GM12878 (cell line): Measurements from ENCODE around the gene FAM98C. TPM values are rescaled to one million over a fixed set of nuclear protein-coding genes. Genes with fewer than 3 reads are reported as not detected.

ENCODE experiments used
- CREM ChIP-seq: IDR thresholded peaks from 2 replicates; pipeline ENCODE4 v1.6.1; 2014; ENCODE audit warnings: antibody characterized with exemption, low read depth
- HDAC6 ChIP-seq: fragments of 200-600 bp; sonication (generic); IDR thresholded peaks from one replicate; pipeline ENCODE4 v1.8.0; 2017; ENCODE audit warnings: antibody characterized with exemption; ENCODE audit not compliant: unreplicated experiment
- IRF4 ChIP-seq: IDR thresholded peaks from 2 replicates; pipeline ENCODE4 v1.6.1; 2011; ENCODE audit warnings: low read depth, low read length
- POLR2AphosphoS5 ChIP-seq: IDR thresholded peaks from 2 replicates; pipeline ENCODE4 v1.6.1; 2011; ENCODE audit warnings: mild to moderate bottlenecking, low read length, inconsistent platforms
- POU2F2 ChIP-seq: IDR thresholded peaks from 3 replicates; pipeline ENCODE4 v1.6.1; 2011; ENCODE audit warnings: low read depth, mild to moderate bottlenecking, low read length, borderline replicate concordance
- RUNX3 ChIP-seq: IDR thresholded peaks from 2 replicates; pipeline ENCODE4 v1.6.1; 2012; ENCODE audit warnings: low read length, inconsistent platforms
- STAT1 ChIP-seq: fragments of 450-650 bp; conservative IDR thresholded peaks from 2 replicates; pipeline ENCODE4 v1.6.1; 2014; ENCODE audit warnings: antibody characterized with exemption, mild to moderate bottlenecking
- TBL1XR1 ChIP-seq: IDR thresholded peaks from 2 replicates; pipeline ENCODE4 v1.6.1; 2012; ENCODE audit warnings: low read depth, low read length, improper control_type of control experiment
- TCF12 ChIP-seq: IDR thresholded peaks from 2 replicates; pipeline ENCODE4 v1.6.1; 2011; ENCODE audit warnings: low read depth, mild to moderate bottlenecking, low read length
- TCF7 ChIP-seq: IDR thresholded peaks from 2 replicates; pipeline ENCODE4 v1.6.1; 2014; ENCODE audit warnings: antibody characterized with exemption, borderline replicate concordance
- YY1 ChIP-seq: IDR thresholded peaks from 2 replicates; pipeline ENCODE4 v1.6.1; 2011; ENCODE audit warnings: low read depth, mild to moderate bottlenecking, low read length
- polyA plus RNA-seq, 11 experiments: library from polyadenylated mRNA; depleted of rRNA in 4 of 11; unstranded in 6 of 11; stranded (reverse) in 5 of 11; fragments of >200 nt; fragmentation: Nextera tagmentation in 4 of 11; fragmentation: Illumina TruSeq in 1 of 11; extraction: Ambion mirVana in 4 of 11; extraction: Trizol in 1 of 11; gene quantifications; 1 replicate in 1 of 11; 2 replicates in 10 of 11; pipeline versions ENCODE4 v1.2.1 to v1.2.3, GENCODE V29; 2011 to 2016; ENCODE audit warnings: inconsistent platforms in 2 of 11, missing spikeins in 2 of 11, low read depth in 1 of 11
- total RNA-seq, 4 experiments: library from RNA; depleted of rRNA in 3 of 4; stranded (reverse); fragments of >200 nt in 3 of 4; fragmentation: Illumina TruSeq in 1 of 4; extraction: Trizol in 1 of 4; gene quantifications; 2 replicates each; pipeline versions ENCODE4 v1.2.1 to v1.2.3, GENCODE V29; 2013 to 2021
- TF ChIP-seq, protein P1 (sequence below): fragments of 450-650 bp; IDR thresholded peaks from 2 replicates; pipeline ENCODE4 v1.6.1; 2016; ENCODE audit warnings: mild to moderate bottlenecking
- TF ChIP-seq, protein P2 (sequence below): fragments of 450-650 bp; IDR thresholded peaks from 2 replicates; pipeline ENCODE4 v1.6.1; 2018; ENCODE audit warnings: mild to moderate bottlenecking, low read depth, moderate library complexity; ENCODE audit not compliant: partially characterized antibody
- TF ChIP-seq, protein P3 (sequence below): fragments of 450-650 bp; IDR thresholded peaks from 2 replicates; pipeline ENCODE4 v1.6.1; 2017; ENCODE audit warnings: mild to moderate bottlenecking, moderate library complexity
- TF ChIP-seq, protein P4 (sequence below), 3 experiments: IDR thresholded peaks in 2 of 3; conservative IDR thresholded peaks in 1 of 3; 2 replicates each; pipeline ENCODE4 v1.5.1; 2011; ENCODE audit warnings: low read depth in 3 of 3, low read length in 3 of 3, mild to moderate bottlenecking in 3 of 3, control low read depth in 2 of 3, moderate library complexity in 2 of 3, inconsistent platforms in 1 of 3, mixed read lengths in 1 of 3; ENCODE audit not compliant: control insufficient read depth in 2 of 3, insufficient read depth in 1 of 3; ENCODE audit errors: extremely low read depth in 1 of 3
- TF ChIP-seq, protein P5 (sequence below): IDR thresholded peaks from 2 replicates; pipeline ENCODE4 v1.6.1; 2011; ENCODE audit warnings: low read depth, mild to moderate bottlenecking, low read length, moderate library complexity, borderline replicate concordance; ENCODE audit errors: extremely low read depth

Gene FAM98C
- total and polyA plus RNA-seq, 10 of the 15 experiments (the other 5 are each of a cell fraction or from before 2014, with no cell fraction given) = 1.4 to 17.2 (median 9.5) TPM

DNA sequence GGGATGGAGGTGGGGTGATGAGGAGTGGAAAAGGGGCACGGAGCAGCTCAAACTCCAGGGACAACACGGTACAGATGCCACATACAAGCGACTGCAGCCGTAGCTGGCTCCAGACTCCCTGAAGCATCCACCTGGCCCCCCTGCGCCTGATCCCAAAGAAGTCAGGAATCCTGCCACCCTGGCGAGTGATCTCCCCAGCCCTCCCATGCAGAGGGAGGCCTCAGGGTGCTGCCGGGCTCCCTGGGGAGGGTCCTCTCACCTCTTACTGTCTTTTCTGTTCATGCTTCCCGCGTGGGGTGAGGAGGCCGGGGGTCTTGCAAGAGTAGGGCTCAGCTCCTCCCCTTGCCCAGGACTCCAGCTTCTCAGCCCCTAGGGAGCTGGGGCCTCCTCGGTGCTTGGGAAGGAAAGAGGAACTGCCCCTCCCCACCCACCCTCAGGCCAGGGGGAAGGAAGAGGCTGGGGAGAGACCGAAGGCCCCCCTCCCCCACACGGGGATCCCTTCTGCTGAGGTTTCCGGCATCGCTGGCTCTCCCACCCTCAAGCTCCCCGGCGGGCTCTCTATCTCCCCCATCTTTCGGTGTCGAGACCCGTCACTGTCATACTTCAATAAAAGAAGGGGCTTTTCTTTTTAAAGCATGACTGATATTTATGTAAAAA lies 23.0 kb downstream of the FAM98C start, which contains the start of gene RASGRP4 (continued):
- TF ChIP-seq, protein P1, sequence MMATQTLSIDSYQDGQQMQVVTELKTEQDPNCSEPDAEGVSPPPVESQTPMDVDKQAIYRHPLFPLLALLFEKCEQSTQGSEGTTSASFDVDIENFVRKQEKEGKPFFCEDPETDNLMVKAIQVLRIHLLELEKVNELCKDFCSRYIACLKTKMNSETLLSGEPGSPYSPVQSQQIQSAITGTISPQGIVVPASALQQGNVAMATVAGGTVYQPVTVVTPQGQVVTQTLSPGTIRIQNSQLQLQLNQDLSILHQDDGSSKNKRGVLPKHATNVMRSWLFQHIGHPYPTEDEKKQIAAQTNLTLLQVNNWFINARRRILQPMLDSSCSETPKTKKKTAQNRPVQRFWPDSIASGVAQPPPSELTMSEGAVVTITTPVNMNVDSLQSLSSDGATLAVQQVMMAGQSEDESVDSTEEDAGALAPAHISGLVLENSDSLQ = peak; percentile 27; the same call in 1 of the 2 replicates
- peak; percentile 68 for TF ChIP-seq RUNX3
- TF ChIP-seq, protein P2, sequence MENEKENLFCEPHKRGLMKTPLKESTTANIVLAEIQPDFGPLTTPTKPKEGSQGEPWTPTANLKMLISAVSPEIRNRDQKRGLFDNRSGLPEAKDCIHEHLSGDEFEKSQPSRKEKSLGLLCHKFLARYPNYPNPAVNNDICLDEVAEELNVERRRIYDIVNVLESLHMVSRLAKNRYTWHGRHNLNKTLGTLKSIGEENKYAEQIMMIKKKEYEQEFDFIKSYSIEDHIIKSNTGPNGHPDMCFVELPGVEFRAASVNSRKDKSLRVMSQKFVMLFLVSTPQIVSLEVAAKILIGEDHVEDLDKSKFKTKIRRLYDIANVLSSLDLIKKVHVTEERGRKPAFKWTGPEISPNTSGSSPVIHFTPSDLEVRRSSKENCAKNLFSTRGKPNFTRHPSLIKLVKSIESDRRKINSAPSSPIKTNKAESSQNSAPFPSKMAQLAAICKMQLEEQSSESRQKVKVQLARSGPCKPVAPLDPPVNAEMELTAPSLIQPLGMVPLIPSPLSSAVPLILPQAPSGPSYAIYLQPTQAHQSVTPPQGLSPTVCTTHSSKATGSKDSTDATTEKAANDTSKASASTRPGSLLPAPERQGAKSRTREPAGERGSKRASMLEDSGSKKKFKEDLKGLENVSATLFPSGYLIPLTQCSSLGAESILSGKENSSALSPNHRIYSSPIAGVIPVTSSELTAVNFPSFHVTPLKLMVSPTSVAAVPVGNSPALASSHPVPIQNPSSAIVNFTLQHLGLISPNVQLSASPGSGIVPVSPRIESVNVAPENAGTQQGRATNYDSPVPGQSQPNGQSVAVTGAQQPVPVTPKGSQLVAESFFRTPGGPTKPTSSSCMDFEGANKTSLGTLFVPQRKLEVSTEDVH = no peak
- TF ChIP-seq, protein P3, sequence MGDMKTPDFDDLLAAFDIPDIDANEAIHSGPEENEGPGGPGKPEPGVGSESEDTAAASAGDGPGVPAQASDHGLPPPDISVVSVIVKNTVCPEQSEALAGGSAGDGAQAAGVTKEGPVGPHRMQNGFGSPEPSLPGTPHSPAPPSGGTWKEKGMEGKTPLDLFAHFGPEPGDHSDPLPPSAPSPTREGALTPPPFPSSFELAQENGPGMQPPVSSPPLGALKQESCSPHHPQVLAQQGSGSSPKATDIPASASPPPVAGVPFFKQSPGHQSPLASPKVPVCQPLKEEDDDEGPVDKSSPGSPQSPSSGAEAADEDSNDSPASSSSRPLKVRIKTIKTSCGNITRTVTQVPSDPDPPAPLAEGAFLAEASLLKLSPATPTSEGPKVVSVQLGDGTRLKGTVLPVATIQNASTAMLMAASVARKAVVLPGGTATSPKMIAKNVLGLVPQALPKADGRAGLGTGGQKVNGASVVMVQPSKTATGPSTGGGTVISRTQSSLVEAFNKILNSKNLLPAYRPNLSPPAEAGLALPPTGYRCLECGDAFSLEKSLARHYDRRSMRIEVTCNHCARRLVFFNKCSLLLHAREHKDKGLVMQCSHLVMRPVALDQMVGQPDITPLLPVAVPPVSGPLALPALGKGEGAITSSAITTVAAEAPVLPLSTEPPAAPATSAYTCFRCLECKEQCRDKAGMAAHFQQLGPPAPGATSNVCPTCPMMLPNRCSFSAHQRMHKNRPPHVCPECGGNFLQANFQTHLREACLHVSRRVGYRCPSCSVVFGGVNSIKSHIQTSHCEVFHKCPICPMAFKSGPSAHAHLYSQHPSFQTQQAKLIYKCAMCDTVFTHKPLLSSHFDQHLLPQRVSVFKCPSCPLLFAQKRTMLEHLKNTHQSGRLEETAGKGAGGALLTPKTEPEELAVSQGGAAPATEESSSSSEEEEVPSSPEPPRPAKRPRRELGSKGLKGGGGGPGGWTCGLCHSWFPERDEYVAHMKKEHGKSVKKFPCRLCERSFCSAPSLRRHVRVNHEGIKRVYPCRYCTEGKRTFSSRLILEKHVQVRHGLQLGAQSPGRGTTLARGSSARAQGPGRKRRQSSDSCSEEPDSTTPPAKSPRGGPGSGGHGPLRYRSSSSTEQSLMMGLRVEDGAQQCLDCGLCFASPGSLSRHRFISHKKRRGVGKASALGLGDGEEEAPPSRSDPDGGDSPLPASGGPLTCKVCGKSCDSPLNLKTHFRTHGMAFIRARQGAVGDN = no peak
- no peak for TF ChIP-seq POLR2AphosphoS5
- TF ChIP-seq, protein P4, sequence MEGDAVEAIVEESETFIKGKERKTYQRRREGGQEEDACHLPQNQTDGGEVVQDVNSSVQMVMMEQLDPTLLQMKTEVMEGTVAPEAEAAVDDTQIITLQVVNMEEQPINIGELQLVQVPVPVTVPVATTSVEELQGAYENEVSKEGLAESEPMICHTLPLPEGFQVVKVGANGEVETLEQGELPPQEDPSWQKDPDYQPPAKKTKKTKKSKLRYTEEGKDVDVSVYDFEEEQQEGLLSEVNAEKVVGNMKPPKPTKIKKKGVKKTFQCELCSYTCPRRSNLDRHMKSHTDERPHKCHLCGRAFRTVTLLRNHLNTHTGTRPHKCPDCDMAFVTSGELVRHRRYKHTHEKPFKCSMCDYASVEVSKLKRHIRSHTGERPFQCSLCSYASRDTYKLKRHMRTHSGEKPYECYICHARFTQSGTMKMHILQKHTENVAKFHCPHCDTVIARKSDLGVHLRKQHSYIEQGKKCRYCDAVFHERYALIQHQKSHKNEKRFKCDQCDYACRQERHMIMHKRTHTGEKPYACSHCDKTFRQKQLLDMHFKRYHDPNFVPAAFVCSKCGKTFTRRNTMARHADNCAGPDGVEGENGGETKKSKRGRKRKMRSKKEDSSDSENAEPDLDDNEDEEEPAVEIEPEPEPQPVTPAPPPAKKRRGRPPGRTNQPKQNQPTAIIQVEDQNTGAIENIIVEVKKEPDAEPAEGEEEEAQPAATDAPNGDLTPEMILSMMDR (IDR thresholded peaks at IDR 0.05 in 2 of 3, conservative IDR thresholded peaks at IDR 0.05 in 1 of 3; ENCODE audit: control insufficient read depth in 2 of 3, extremely low read depth in 1 of 3, insufficient read depth in 1 of 3, low read depth in 3 of 3, low read length in 3 of 3) = peak in 1 of 3 experiments; percentile 4; a peak in 1 of 6 replicates
- TF ChIP-seq TBL1XR1 = no peak
- no peak for TF ChIP-seq CREM
- TF ChIP-seq POU2F2 = no peak
- TF ChIP-seq IRF4 = no peak
- peak; percentile 19; the same call in 1 of the 2 replicates for TF ChIP-seq YY1
- no peak for TF ChIP-seq TCF7
- TF ChIP-seq STAT1 = no peak
- TF ChIP-seq, protein P5, sequence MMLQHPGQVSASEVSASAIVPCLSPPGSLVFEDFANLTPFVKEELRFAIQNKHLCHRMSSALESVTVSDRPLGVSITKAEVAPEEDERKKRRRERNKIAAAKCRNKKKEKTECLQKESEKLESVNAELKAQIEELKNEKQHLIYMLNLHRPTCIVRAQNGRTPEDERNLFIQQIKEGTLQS = no peak
- 0 out of 2 replicates have a peak, but pooled peaks have one; percentile 28 for TF ChIP-seq TCF12
- no peak for TF ChIP-seq HDAC6
